Measurements from ENCODE around the gene CRY2.

Gene CRY2

DNA sequence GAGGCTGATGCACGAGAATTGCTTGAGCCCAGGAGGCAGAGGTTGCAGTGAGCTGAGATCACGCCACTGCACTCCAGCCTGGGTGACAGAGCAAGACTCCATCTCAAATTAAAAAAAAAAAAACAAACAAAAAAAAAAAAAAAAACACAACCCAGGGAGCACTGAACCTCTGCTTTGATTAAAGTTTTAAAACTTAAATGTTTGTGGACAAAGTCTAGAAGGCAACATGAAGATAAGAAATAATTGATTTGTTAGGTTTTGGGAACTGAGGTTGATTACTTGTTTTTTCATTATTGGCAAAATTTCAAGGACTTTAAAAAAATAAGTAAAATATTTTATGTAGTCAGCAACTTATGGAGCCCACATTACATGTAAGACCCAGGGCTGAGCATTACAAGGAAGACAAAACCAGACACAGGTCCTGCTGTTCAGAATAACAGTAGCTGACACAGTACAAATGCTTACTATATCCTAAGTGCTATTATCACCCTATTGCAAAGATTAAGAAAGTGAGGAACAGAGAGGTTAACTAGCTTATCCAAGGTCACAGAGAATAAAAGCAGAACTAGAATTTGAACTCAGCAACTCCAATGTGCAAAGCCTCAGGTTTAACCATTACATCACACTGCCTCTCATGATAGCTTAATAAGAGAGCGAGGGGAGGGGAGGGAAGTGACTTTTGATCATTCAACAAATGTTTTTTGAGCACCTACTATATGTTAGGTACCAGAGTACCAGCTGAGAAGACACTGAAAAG is 2.3 kb upstream of the CRY2 start:
- Histone ChIP-seq H3K4me1 (peaks cover 4% of the 10 kb centered on the region; the same call in 1 of the 2 replicates), H3K27me3 (no peaks in the 10 kb centered on the region), H3K9me3 (no peaks in the 10 kb centered on the region), H3K36me3 (no peaks in the 10 kb centered on the region), H3K4me3 (ENCODE audit: low read depth, low read length) (no peak overlapping the region)
- no peak for DNase-seq
- TF ChIP-seq CTCF (IDR thresholded peaks at IDR 0.05; ENCODE audit: low read depth, low read length), result no peak

GRCh38 chr11:45846174-45846675 is 1.1 kb upstream of the CRY2 start:
- TF ChIP-seq CTCF (IDR thresholded peaks at IDR 0.05; ENCODE audit: low read depth, low read length), result no peak
- Histone ChIP-seq H3K36me3 (no peaks in the 10 kb centered on the region), H3K4me3 (ENCODE audit: low read depth, low read length) (no peak overlapping the region), H3K4me1 (peaks cover 4% of the 10 kb centered on the region; the same call in 1 of the 2 replicates), H3K27me3 (no peaks in the 10 kb centered on the region), H3K9me3 (no peaks in the 10 kb centered on the region)
- no peak for DNase-seq

- peak; percentile 17 for DNase-seq
- H3K4me3 ChIP-seq (ENCODE audit: low read depth, low read length), result peak overlapping the region; percentile 83
- TF ChIP-seq CTCF (IDR thresholded peaks at IDR 0.05; ENCODE audit: low read depth, low read length), result peak; percentile 8; the same call in 1 of the 2 replicates
Measured at GRCh38 chr11:45847911-45848316, 639 bp downstream of the CRY2 start.

DNA sequence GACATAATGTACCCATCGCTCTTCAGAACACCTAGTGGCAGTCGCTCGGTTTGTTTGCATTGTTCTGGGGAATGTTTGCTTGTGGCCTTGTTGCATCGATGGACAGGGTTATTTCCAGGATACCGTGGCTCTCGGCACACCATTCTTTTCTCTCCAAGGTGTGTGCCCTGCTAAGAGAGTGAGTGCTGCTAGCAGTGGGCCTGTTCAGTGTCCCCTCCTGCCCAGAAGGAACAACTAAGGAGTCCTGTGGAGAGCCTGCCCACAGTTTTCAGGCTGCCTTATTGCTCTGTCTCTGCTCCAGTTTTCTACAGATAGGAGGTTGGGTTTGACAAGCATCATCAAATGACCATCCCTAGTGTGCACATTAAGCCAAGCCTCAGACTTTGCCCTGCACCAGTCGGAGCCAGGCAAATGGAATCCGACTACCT is 1.4 kb downstream of the CRY2 start:
- Histone ChIP-seq H3K36me3 (no peaks in the 10 kb centered on the region), H3K9me3 (no peaks in the 10 kb centered on the region), H3K27me3 (no peaks in the 10 kb centered on the region), H3K4me1 (peaks cover 4% of the 10 kb centered on the region; the same call in 1 of the 2 replicates), H3K4me3 (ENCODE audit: low read depth, low read length) (peak overlapping the region; percentile 83)
- no peak for DNase-seq
- no peak for TF ChIP-seq CTCF (IDR thresholded peaks at IDR 0.05; ENCODE audit: low read depth, low read length)

More at GRCh38 chr11:45847911-45848316, 639 bp downstream of the CRY2 start:
- Histone ChIP-seq H3K4me1 (peaks cover 4% of the 10 kb centered on the region; the same call in 1 of the 2 replicates), H3K27me3 (no peaks in the 10 kb centered on the region), H3K36me3 (no peaks in the 10 kb centered on the region), H3K9me3 (no peaks in the 10 kb centered on the region)

GRCh38 chr11:45850446-45850845 is 3.2 kb downstream of the CRY2 start:
- Histone ChIP-seq H3K9me3 (no peaks in the 10 kb centered on the region), H3K4me3 (ENCODE audit: low read depth, low read length) (no peak overlapping the region), H3K4me1 (peaks cover 8% of the 10 kb centered on the region), H3K36me3 (no peaks in the 10 kb centered on the region), H3K27me3 (no peaks in the 10 kb centered on the region)
- DNase-seq, result no peak
- no peak for TF ChIP-seq CTCF (IDR thresholded peaks at IDR 0.05; ENCODE audit: low read depth, low read length)

DNA sequence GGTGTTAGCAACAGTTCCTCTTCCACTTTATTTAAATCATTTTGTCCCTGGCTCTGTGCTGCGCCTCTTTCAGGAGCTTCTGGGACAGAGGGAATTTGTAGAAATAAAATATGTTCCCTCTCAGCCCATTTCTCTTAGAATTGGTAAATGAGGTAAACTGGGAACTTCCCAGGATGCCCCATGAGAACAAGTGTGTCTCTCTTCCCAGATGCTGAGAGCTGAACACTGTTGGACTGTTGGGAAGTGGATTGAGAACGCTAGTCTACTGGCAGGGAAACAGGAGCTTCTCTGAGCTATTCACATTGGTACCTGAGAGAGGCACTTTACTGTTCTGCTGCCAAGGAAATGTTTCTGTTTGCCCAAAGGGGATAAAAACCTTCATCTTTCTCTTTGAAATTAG is 4.0 kb downstream of the CRY2 start:
- H3K4me1 ChIP-seq, result peaks cover 10% of the 10 kb centered on the region
- no peak for DNase-seq
- no peaks in the 10 kb centered on the region for H3K36me3 ChIP-seq
- TF ChIP-seq CTCF (IDR thresholded peaks at IDR 0.05; ENCODE audit: low read depth, low read length), result no peak
- H3K9me3 ChIP-seq, result no peaks in the 10 kb centered on the region
- no peaks in the 10 kb centered on the region for H3K27me3 ChIP-seq
- no peak overlapping the region for H3K4me3 ChIP-seq (ENCODE audit: low read depth, low read length)
